Panc1 (cell line): Measurements from ENCODE around the gene PCTP. TPM values are rescaled to one million over a fixed set of nuclear protein-coding genes. Genes with fewer than 3 reads are reported as not detected.

ENCODE experiments used
- ATAC-seq: fragments of 200-7000 bp; cut with Tn5 transposase; 2 replicates; pipeline ENCODE4 v1.9.1; 2020; ENCODE audit warnings: mild to moderate bottlenecking, moderate library complexity
- BruUV-seq: library from RNA; stranded (reverse); fragments of 400-500 nt; replicated peaks from 2 replicates; lab custom pipeline; 2021; lab: Mats Ljungman, UMichigan
- CTCF ChIA-PET: fragments of 300-600 bp; sonication (Branson Sonifier 250); formaldehyde crosslinking; loops from one replicate; lab custom pipeline; 2022; ENCODE audit warnings: antibody characterized with exemption; lab: Charles Lee
- POLR2A ChIA-PET: fragments of 300-600 bp; sonication (Branson Sonifier 250); formaldehyde crosslinking; loops from one replicate; lab custom pipeline; 2022; ENCODE audit warnings: antibody characterized with exemption; lab: Charles Lee
- DNase-seq: peaks from one replicate; pipeline ENCODE4 v3.0.0-alpha.2; 2010; ENCODE audit warnings: low read depth, low spot score
- H3K27ac ChIP-seq: 2 replicates; pipeline ENCODE4 v1.5.1; 2011; ENCODE audit warnings: mild to moderate bottlenecking, low read length, inconsistent platforms
- H3K27me3 ChIP-seq: fragments of 200-500 bp; sonication (Bioruptor generic); 2 replicates; pipeline ENCODE4 v1.6.0; 2014; ENCODE audit warnings: low read length, inconsistent platforms; ENCODE audit not compliant: control insufficient read depth, insufficient read depth
- H3K36me3 ChIP-seq: fragments of 200-500 bp; sonication (Bioruptor generic); 2 replicates; pipeline ENCODE4 v1.5.1; 2014; ENCODE audit warnings: inconsistent platforms, mild to moderate bottlenecking, low read length, moderate library complexity; ENCODE audit not compliant: control insufficient read depth, insufficient read depth
- H3K4me1 ChIP-seq: 2 replicates; pipeline ENCODE4 v1.5.1; 2011; ENCODE audit warnings: inconsistent platforms, mild to moderate bottlenecking, low read length, moderate library complexity; ENCODE audit not compliant: control insufficient read depth, insufficient read depth
- H3K4me3 ChIP-seq, 2 experiments: 2 replicates each; pipeline ENCODE4 v1.5.1; 2011 to 2012; ENCODE audit warnings: low read depth in 2 of 2, low read length in 2 of 2, mild to moderate bottlenecking in 2 of 2, inconsistent platforms in 1 of 2, moderate library complexity in 1 of 2
- H3K9me3 ChIP-seq: fragments of 200-500 bp; sonication (Bioruptor generic); 2 replicates; pipeline ENCODE4 v1.5.1; 2014; ENCODE audit warnings: low read depth, mild to moderate bottlenecking, inconsistent platforms, low read length, moderate library complexity; ENCODE audit not compliant: control insufficient read depth, insufficient read depth
- CTCF ChIP-seq: fragments of 450-650 bp; IDR thresholded peaks from 2 replicates; pipeline ENCODE4 v1.5.1; 2017; ENCODE audit warnings: mild to moderate bottlenecking
- POLR2AphosphoS5 ChIP-seq: IDR thresholded peaks from 2 replicates; pipeline ENCODE4 v1.6.1; 2012; ENCODE audit warnings: mild to moderate bottlenecking, low read depth, low read length, moderate library complexity
- SIN3A ChIP-seq: IDR thresholded peaks from 2 replicates; pipeline ENCODE4 v1.6.1; 2012; ENCODE audit warnings: low read depth, mild to moderate bottlenecking, low read length, moderate library complexity, borderline replicate concordance; ENCODE audit not compliant: insufficient read depth
- TCF7L2 ChIP-seq: IDR thresholded peaks from 2 replicates; pipeline ENCODE4 v1.6.1; 2011; ENCODE audit warnings: mild to moderate bottlenecking, low read depth, low read length, inconsistent platforms
- in situ Hi-C: cut with HindIII; loops from 2 replicates; pipeline ENCODE4 v1.10.0; 2016; ENCODE audit warnings: low sequenced_read_pairs, low pct_unique_long_range_greater_than_20kb
- intact Hi-C: fragments of 100-400 bp; cut with micrococcal nuclease; formaldehyde crosslinking; loops from one replicate; pipeline ENCODE4 v1.10.0; 2022; ENCODE audit not compliant: unreplicated experiment
- total RNA-seq: library from RNA; stranded (reverse); gene quantifications from one replicate; pipeline ENCODE4 v1.2.1, GENCODE V29; 2021; ENCODE audit not compliant: unreplicated experiment
- TF ChIP-seq, protein P1 (sequence below), 2 experiments: IDR thresholded peaks; 2 replicates each; pipeline ENCODE4 v1.6.1; 2011 to 2012; ENCODE audit warnings: low read depth in 2 of 2, control low read depth in 1 of 2, low read length in 1 of 2, mild to moderate bottlenecking in 1 of 2, moderate library complexity in 1 of 2; ENCODE audit not compliant: insufficient read depth in 1 of 2

Gene PCTP
- total RNA-seq, 1 experiment from 2014 or later: 23.7 TPM

- DNase-seq (no peak), ATAC-seq (no peak)
- TF ChIP-seq POLR2AphosphoS5: no peak
- Histone ChIP-seq H3K4me3 (no peak overlapping the region), H3K36me3 (no peaks in the 10 kb centered on the region), H3K27me3 (peaks cover 4% of the 10 kb centered on the region; the same call in 1 of the 2 replicates), H3K4me1 (no peaks in the 10 kb centered on the region), H3K27ac (no peak overlapping the region), H3K9me3 (no peaks in the 10 kb centered on the region)
- BruUV-seq: no TSS peak
- in situ Hi-C loops (no loop called here), intact Hi-C loops (no loop called here)
- POLR2A ChIA-PET: no interaction called here
- CTCF ChIA-PET: no interaction called here
Measured at GRCh38 chr17:55729484-55729883, 21.4 kb upstream of the PCTP start.

- intact Hi-C loops: no loop called here
- CTCF ChIA-PET: interaction anchor here (0.9 kb wide), 1 partner anchor 12 kb away, joined by 5 read pairs; no protein-coding TSS in a partner anchor
Measured at GRCh38 chr17:55730380-55730779, 20.5 kb upstream of the PCTP start.

More at GRCh38 chr17:55730380-55730779, 20.5 kb upstream of the PCTP start:
- in situ Hi-C loops: no loop called here
- H3K4me3 ChIP-seq: no peak overlapping the region
- no peaks in the 10 kb centered on the region for H3K9me3 ChIP-seq
- no peak for ATAC-seq
- no peaks in the 10 kb centered on the region for H3K4me1 ChIP-seq
- BruUV-seq: no TSS peak
- no peak for DNase-seq
- no peak overlapping the region for H3K27ac ChIP-seq
- TF ChIP-seq CTCF (no peak), SIN3A (no peak), POLR2AphosphoS5 (no peak), TCF7L2 (no peak)
- TF ChIP-seq, protein P1, sequence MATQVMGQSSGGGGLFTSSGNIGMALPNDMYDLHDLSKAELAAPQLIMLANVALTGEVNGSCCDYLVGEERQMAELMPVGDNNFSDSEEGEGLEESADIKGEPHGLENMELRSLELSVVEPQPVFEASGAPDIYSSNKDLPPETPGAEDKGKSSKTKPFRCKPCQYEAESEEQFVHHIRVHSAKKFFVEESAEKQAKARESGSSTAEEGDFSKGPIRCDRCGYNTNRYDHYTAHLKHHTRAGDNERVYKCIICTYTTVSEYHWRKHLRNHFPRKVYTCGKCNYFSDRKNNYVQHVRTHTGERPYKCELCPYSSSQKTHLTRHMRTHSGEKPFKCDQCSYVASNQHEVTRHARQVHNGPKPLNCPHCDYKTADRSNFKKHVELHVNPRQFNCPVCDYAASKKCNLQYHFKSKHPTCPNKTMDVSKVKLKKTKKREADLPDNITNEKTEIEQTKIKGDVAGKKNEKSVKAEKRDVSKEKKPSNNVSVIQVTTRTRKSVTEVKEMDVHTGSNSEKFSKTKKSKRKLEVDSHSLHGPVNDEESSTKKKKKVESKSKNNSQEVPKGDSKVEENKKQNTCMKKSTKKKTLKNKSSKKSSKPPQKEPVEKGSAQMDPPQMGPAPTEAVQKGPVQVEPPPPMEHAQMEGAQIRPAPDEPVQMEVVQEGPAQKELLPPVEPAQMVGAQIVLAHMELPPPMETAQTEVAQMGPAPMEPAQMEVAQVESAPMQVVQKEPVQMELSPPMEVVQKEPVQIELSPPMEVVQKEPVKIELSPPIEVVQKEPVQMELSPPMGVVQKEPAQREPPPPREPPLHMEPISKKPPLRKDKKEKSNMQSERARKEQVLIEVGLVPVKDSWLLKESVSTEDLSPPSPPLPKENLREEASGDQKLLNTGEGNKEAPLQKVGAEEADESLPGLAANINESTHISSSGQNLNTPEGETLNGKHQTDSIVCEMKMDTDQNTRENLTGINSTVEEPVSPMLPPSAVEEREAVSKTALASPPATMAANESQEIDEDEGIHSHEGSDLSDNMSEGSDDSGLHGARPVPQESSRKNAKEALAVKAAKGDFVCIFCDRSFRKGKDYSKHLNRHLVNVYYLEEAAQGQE (IDR thresholded peaks at IDR 0.05; ENCODE audit: insufficient read depth in 1 of 2, low read depth in 2 of 2, low read length in 1 of 2): no peak
- H3K36me3 ChIP-seq: no peaks in the 10 kb centered on the region
- H3K27me3 ChIP-seq: peaks cover 4% of the 10 kb centered on the region; the same call in 1 of the 2 replicates
- POLR2A ChIA-PET: no interaction called here
